Hypothalamus (tissue), 51 donors: Measurements from ENCODE around the gene CCDC57.

Experiments used
- DNase-seq, 51 donors: peaks; one replicate each; lab custom pipeline; 2025; lab: John Stamatoyannopoulos, UW

The CCDC57 gene

GRCh38 chr17:82246365-82247181 lies 33.9 kb upstream of the CCDC57 start:
- DNase-seq: peak in 4 of 51 donors; percentile 25 to 35 (median 28)

DNA sequence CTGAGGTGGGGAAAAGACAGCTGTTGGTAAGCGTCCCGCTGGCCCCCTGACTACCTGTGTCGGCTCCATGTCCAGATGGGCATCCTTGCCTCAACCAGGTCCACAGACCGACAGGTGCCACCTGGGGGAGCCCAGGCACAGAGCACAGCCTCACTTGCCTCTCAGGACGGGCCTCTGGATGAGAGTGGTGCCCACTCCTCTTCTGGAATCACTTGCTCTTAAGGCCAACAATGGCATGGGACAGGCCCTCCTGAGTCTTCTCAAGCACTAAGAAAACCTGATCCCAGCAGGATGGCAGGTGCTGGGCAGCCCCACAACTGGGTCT lies 33.4 kb upstream of the CCDC57 start:
- no peak for DNase-seq

- DNase-seq: no peak
Observed at GRCh38 chr17:82245134-82246039, 32.7 kb upstream of the CCDC57 start.

DNA sequence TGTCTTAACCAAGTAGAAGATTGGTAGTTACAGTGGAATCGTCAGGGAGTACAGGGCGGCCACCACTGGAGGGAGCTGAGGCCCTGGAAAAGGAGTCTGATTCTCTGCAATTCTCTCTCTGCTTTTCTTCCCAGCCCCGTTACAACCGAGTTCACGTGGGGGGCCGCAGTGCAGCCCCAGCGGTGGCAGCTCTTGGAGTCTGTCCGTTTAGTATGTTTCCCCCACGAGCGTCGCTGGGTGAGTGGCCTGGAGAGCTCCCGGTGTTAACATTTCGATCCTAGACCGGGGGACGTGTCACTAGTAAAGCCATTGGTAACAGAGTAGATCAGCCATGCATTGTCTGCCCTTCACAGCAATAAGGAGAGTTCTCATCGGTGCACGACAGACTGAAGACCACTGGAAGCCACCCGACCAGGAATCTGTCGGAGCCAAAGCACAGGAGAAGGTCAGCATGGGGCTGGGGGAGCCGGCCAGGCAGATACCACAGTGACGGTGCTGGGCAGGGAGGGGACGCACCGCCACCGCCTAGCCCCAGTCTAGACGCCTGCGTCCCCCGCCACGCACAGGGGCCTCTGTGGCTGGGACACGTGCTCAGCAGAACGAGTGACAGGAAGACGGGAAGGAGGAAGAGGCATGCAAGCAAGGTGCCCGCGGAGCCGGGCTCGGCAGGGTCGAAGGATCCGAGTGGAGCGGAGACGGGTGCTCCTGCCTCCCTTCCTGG lies 31.9 kb upstream of the CCDC57 start:
- peak in 14 of 51 donors; percentile 22 to 57 (median 34) for DNase-seq

DNA sequence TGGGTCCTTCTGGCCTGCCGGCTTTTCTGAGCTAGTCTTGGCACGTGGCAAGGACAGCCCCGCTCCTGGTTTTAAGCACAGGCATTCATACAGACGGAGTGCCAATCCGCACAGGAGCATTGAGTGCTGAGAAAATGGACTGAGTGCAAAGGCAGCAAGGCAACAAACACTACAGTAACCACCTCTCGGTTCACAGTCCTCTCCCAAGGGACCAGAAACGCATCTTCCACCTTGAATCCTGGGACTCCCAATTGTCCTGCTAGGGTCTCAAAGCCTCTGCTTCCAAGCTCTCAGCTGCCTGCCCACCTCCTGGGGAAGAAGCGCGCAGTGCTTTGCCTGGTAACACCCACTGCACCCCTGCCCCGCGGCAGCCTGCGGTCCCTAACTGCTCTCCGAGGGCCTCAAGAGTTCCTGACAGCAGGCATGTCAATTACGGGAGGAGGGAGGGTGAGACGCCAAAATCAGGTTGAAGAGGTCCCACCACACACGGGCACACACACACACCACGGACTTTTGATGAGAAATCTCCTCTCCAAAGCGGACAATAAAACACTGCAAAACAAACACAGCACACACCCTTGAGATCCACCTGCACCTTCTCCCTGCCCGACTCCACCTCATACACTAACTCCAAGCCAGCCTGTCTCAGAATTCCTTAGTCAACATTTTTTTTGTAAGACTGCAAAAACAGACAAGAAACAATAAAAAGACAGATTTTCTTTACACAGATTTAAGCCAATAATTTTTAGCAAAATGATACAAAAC lies 31.2 kb upstream of the CCDC57 start:
- DNase-seq: no peak

GRCh38 chr17:82242977-82243647 lies 30.5 kb upstream of the CCDC57 start:
- DNase-seq: peak in 48 of 51 donors; percentile 27 to 85 (median 66)

DNA sequence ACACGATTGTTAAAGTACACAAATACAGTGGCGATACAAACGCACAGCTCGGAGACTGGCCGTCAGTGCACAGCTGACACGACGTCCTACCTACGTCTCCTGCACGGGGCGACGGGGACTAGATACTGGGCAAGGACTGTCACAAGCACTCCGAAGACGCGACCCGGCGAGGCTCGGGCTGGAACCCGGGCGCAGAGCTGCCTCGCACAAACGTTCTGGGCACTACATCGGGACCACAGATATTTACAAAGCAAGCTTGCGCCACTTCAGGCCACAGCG lies 30.0 kb upstream of the CCDC57 start:
- no peak for DNase-seq

DNA sequence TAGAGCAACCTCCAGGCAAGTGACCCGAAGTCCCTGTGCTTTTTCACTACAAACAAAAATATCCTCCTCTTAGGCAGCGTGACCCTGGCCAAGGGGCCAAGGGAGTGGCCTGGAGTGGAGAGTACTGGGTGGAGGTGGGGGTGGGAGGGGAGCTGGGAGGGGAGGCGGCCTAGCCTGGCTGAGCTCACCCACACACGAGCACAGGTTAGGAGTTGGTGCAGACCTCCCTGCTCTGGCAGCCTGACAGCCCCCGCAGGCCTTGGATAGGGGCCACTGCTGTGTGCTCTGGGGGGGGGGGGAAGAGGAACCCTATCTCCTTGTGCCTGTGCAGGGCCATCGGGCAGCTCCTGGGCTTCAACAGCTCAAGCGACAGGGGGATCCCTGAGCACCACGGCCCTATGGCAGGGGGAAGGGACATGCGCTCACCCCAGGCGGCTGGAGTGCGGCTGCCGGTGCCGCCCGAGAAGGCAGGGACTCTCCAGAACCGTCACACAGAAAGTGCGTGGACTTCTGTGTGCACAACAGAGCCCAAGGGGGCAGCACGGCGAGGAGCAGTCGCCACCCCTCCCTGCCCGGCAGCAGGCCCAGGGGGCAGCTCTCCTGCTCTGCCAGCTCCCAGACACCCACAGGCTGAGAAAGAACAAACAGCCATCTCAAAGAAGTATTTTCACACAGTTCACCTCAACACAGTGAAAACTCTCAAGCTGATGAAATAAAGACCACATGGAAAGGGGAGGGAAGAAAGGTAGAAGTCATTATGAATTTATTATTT lies 29.5 kb upstream of the CCDC57 start:
- DNase-seq: peak in 3 of 51 donors; percentile 21 to 52 (median 46)

GRCh38 chr17:82241183-82241925 lies 28.7 kb upstream of the CCDC57 start:
- DNase-seq: peak in 41 of 51 donors; percentile 24 to 83 (median 59)

- no peak for DNase-seq
Observed at GRCh38 chr17:82240506-82241182, 28.0 kb upstream of the CCDC57 start.

DNA sequence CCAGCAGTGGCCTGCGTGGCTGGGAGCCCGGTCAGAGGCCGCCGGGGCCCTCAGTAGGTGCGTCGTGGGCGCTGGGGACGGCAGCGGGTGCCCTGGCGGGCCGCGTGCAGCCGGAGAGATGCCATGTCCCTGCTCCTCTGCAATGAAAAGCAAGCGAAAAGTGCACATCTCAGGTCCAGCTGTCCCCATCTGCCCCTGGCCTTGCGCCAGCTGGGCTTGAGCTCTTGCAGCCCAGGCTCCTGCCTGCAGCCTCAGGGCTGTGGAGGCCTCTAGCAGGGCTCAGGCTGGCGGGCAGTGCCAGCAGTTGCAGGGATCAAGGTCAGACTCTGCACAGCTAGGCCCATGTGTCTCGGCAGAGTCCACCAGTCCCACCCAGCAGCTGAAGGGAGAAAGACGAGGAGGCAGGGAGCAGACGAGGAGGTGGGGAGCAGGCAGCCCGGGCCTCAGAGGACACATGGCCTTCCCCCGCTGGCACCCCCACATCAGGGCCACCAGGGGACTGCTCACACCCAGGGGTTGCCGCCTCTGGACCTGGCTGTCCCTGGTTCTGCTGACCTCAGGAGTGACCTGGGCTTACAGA lies 27.4 kb upstream of the CCDC57 start:
- DNase-seq: peak in 2 of 51 donors; percentile 24 to 36

GRCh38 chr17:82239401-82239925 lies 26.8 kb upstream of the CCDC57 start:
- no peak for DNase-seq

DNA sequence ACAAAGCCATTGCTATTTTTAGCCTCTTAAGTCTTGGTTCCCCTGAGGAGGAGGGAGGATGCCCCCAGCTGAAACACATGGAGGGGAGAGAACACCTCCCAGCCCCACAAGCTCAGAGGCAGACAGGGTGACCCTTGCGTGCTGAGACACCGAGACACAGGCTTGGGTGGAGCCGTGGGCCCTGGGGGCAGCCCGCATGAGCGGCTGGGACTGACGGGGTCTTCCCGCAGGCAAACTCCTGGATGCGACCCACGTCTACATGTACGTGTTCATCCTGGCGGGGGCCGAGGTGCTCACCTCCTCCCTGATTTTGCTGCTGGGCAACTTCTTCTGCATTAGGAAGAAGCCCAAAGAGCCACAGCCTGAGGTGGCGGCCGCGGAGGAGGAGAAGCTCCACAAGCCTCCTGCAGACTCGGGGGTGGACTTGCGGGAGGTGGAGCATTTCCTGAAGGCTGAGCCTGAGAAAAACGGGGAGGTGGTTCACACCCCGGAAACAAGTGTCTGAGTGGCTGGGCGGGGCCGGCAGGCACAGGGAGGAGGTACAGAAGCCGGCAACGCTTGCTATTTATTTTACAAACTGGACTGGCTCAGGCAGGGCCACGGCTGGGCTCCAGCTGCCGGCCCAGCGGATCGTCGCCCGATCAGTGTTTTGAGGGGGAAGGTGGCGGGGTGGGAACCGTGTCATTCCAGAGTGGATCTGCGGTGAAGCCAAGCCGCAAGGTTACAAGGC lies 26.0 kb upstream of the CCDC57 start:
- DNase-seq: peak in 17 of 51 donors; percentile 19 to 70 (median 36)

DNA sequence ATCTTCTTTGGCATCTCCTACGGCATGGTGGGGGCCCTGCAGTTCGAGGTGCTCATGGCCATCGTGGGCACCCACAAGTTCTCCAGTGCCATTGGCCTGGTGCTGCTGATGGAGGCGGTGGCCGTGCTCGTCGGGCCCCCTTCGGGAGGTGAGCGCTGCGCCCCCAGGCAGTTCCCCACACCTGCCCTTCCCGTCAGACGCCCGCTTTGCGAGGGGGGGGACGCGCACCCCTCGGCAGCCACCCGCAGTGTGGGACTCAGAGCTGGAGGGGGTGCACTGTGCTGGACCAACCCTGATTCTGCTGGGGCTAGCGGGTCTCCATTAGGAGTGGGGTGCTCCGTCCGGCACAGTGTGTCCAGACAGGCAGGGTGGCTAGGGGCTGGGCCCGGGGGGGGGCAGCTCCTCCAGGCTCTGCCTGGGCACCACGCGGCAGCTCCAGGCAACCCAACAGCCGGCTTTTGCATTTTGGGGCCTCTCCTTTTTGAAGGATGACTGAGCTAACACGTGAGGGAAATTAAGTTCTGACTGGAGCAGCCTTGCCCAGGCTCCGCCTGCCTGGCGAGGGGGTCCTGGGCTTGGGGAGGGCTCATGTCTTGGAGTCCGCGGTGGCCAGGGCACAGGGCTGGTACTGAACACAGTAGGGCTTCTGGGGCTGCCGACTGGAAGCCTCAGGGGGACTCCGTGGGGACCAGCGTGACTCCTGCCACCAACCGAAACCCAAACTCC lies 25.3 kb upstream of the CCDC57 start:
- peak in 3 of 51 donors; percentile 33 to 63 (median 39) for DNase-seq

- peak in 1 of 51 donors; percentile 26 for DNase-seq
Observed at GRCh38 chr17:82237083-82237745, 24.6 kb upstream of the CCDC57 start.
